ENCODE data around the gene MBTD1. TPM values are rescaled to one million over a fixed set of nuclear protein-coding genes. Genes with fewer than 3 reads are reported as not detected.
"Not testable (repeated sequence)": the region's sequence is repeated elsewhere in the genome, so short reads cannot be mapped to it uniquely, and the experiment has no call there.

Gene MBTD1
- 10 to 100 TPM; 15.5 to 16.9 TPM for total RNA-seq

- H3K4me1 ChIP-seq, result peaks cover 63% of the 10 kb centered on the region
- no peaks in the 10 kb centered on the region for H3K27me3 ChIP-seq
- no peaks in the 10 kb centered on the region for H3K36me3 ChIP-seq (replicated peaks in 1 of 2; ENCODE audit: insufficient read depth in 1 of 2, low read depth in 2 of 2)
- WGBS, 2 donors, result 0 to 2% methylated on average over 21 to 37 of the region's 42 CpGs
- H3K4me3 ChIP-seq, result peak within 1 kb of the TSS; percentile 89 to 96
- DNase-seq (peak; percentile 94 to 97 (median 95)), ATAC-seq (peak; percentile 92)
- H3K9me3 ChIP-seq, result no peaks in the 10 kb centered on the region
- intact Hi-C loops (cut with DNase I), result no loop called here
- peak within 1 kb of the TSS; percentile 95 to 99 (median 98) for H3K27ac ChIP-seq
- no peak for TF ChIP-seq CTCF (IDR thresholded peaks at IDR 0.05)
- no peak for TF ChIP-seq POLR2A (IDR thresholded peaks at IDR 0.05)
Observed at GRCh38 chr17:51259564-51260236, at the start of gene MBTD1. Gene MBTD1 (minus strand): TSS chr17:51260049. CDS start chr17:51225161, 34,888 bp downstream.

GRCh38 chr17:51305182-51305581 is 45.3 kb upstream of the MBTD1 start:
- ATAC-seq (no peak), DNase-seq (no peak)
- WGBS, 2 donors, result 88 to 89% methylated on average over 9 of the region's 9 CpGs
- Histone ChIP-seq H3K4me3 (no peak overlapping the region), H3K9me3 (no peaks in the 10 kb centered on the region), H3K27ac (no peak overlapping the region), H3K27me3 (peaks cover 0 to 5% of the 10 kb centered on the region in 2 donors), H3K36me3 (replicated peaks in 1 of 2; ENCODE audit: insufficient read depth in 1 of 2, low read depth in 2 of 2) (no peaks in the 10 kb centered on the region), H3K4me1 (no peaks in the 10 kb centered on the region)
- intact Hi-C loops (cut with DNase I), result no loop called here
- TF ChIP-seq POLR2A (IDR thresholded peaks at IDR 0.05) (no peak), CTCF (IDR thresholded peaks at IDR 0.05) (no peak)

GRCh38 chr17:51299859-51300258 is 40.0 kb upstream of the MBTD1 start:
- Histone ChIP-seq H3K36me3 (replicated peaks in 1 of 2; ENCODE audit: insufficient read depth in 1 of 2, low read depth in 2 of 2) (no peaks in the 10 kb centered on the region), H3K4me1 (peaks cover 15% of the 10 kb centered on the region), H3K9me3 (no peaks in the 10 kb centered on the region), H3K27ac (no peak overlapping the region), H3K4me3 (no peak overlapping the region), H3K27me3 (peaks cover 0 to 4% of the 10 kb centered on the region in 2 donors)
- ATAC-seq (no peak), DNase-seq (no peak)
- TF ChIP-seq POLR2A (IDR thresholded peaks at IDR 0.05) (no peak), CTCF (IDR thresholded peaks at IDR 0.05) (no peak)
- intact Hi-C loops (cut with DNase I), result loop anchor here (10.0 kb wide), 1 partner anchor 235 kb away; no protein-coding TSS in a partner anchor
- WGBS, 2 donors, result 83 to 84% methylated on average over 4 of the region's 4 CpGs

- TF ChIP-seq POLR2A (IDR thresholded peaks at IDR 0.05), result no peak
- TF ChIP-seq CTCF (IDR thresholded peaks at IDR 0.05), result peak; percentile 43 to 74 (median 70)
- H3K4me1 ChIP-seq, result peaks cover 15% of the 10 kb centered on the region
- WGBS, 2 donors, result 38 to 39% methylated on average over 10 of the region's 10 CpGs
- H3K27ac ChIP-seq, result peak overlapping the region in 1 of 4 donors; percentile 52
- no peaks in the 10 kb centered on the region for H3K36me3 ChIP-seq (replicated peaks in 1 of 2; ENCODE audit: insufficient read depth in 1 of 2, low read depth in 2 of 2)
- intact Hi-C loops (cut with DNase I), result loop anchor here (10.0 kb wide), 1 partner anchor 236 kb away; no protein-coding TSS in a partner anchor
- H3K9me3 ChIP-seq, result no peaks in the 10 kb centered on the region
- ATAC-seq (peak; percentile 42), DNase-seq (peak in 3 of 4 donors; percentile 11 to 22 (median 14))
- H3K4me3 ChIP-seq, result no peak overlapping the region
- no peaks in the 10 kb centered on the region for H3K27me3 ChIP-seq
Observed at GRCh38 chr17:51298508-51299371, 38.9 kb upstream of the MBTD1 start.

- not testable (repeated sequence) for DNase-seq
Observed at GRCh38 chr17:51294338-51294737, 34.5 kb upstream of the MBTD1 start.

More at GRCh38 chr17:51294338-51294737, 34.5 kb upstream of the MBTD1 start:
- not testable (repeated sequence) for H3K36me3 ChIP-seq (replicated peaks in 1 of 2; ENCODE audit: insufficient read depth in 1 of 2, low read depth in 2 of 2); ATAC-seq; H3K27ac ChIP-seq; H3K27me3 ChIP-seq; H3K9me3 ChIP-seq; H3K4me3 ChIP-seq
- WGBS, 2 donors, result 100% methylated on average over 2 of the region's 2 CpGs
- intact Hi-C loops (cut with DNase I), result loop anchor here (10.0 kb wide), 1 partner anchor 240 kb away; no protein-coding TSS in a partner anchor
- peaks cover 15% of the 10 kb centered on the region for H3K4me1 ChIP-seq

Data from body of pancreas (tissue), 4 donors.